CD8-positive, alpha-beta memory T cell (primary cell): ENCODE measurements around the gene B3GNT4. TPM values are rescaled to one million over a fixed set of nuclear protein-coding genes. Genes with fewer than 3 reads are reported as not detected.
A peak's percentile ranks its signal among the peaks of the same experiment; 100 is the strongest.

Experiments
- CTCF ChIA-PET: fragments of 350-600 bp; sonication (Branson Sonifier 250); formaldehyde crosslinking; loops from one replicate; lab custom pipeline; 2021; ENCODE audit warnings: antibody characterized with exemption; lab: Charles Lee
- POLR2A ChIA-PET: fragments of 350-600 bp; sonication (Branson Sonifier 250); formaldehyde crosslinking; loops from one replicate; lab custom pipeline; 2021; ENCODE audit warnings: antibody characterized with exemption; lab: Charles Lee
- DNase-seq, 5 donors: peaks; one replicate each; pipeline versions ENCODE4 v3.0.0 to v3.0.0-alpha.2; 2020 to 2022; ENCODE audit warnings: mixed read lengths in 1 of 5
- H3K27ac ChIP-seq: one replicate; pipeline ENCODE4 v1.7.0; 2013; ENCODE audit warnings: low read depth, mild to moderate bottlenecking, low read length, moderate library complexity
- H3K27me3 ChIP-seq: 2 replicates; pipeline ENCODE4 v1.7.0; 2013; ENCODE audit warnings: low read length, mild to moderate bottlenecking; ENCODE audit not compliant: insufficient read depth, poor library complexity, severe bottlenecking
- H3K36me3 ChIP-seq: 2 replicates; pipeline ENCODE4 v1.7.0; 2013; ENCODE audit warnings: mild to moderate bottlenecking, low read length, moderate library complexity; ENCODE audit not compliant: insufficient read depth
- H3K4me1 ChIP-seq: 2 replicates; pipeline ENCODE4 v1.7.0; 2013; ENCODE audit warnings: mild to moderate bottlenecking, low read length, moderate library complexity; ENCODE audit not compliant: insufficient read depth
- H3K4me3 ChIP-seq: 2 replicates; pipeline ENCODE4 v1.7.0; 2013; ENCODE audit warnings: mild to moderate bottlenecking, low read length
- H3K9me3 ChIP-seq: 2 replicates; pipeline ENCODE4 v1.7.0; 2013; ENCODE audit warnings: mild to moderate bottlenecking, low read length
- H3K27ac Mint-ChIP-seq, 8 donors: one replicate each; pipeline ENCODE4 v1.8.0; 2020 to 2021; ENCODE audit warnings: mixed read lengths in 8 of 8, mild to moderate bottlenecking in 6 of 8, inconsistent platforms in 3 of 8, moderate library complexity in 3 of 8
- H3K27me3 Mint-ChIP-seq, 2 donors: one replicate each; pipeline ENCODE4 v1.8.0; 2020 to 2021; ENCODE audit warnings: mixed read lengths in 2 of 2, mild to moderate bottlenecking in 1 of 2, moderate library complexity in 1 of 2
- H3K36me3 Mint-ChIP-seq, 3 donors: one replicate each; pipeline ENCODE4 v1.8.0; 2020 to 2021; ENCODE audit warnings: mixed read lengths in 3 of 3, inconsistent platforms in 1 of 3, mild to moderate bottlenecking in 1 of 3
- H3K4me1 Mint-ChIP-seq, 3 donors: one replicate each; pipeline ENCODE4 v1.8.0; 2020 to 2021; ENCODE audit warnings: mixed read lengths in 3 of 3, inconsistent platforms in 1 of 3, mild to moderate bottlenecking in 1 of 3
- H3K4me3 Mint-ChIP-seq, 7 donors: one replicate each; pipeline ENCODE4 v1.8.0; 2020 to 2021; ENCODE audit warnings: mixed read lengths in 7 of 7, mild to moderate bottlenecking in 6 of 7, moderate library complexity in 4 of 7, inconsistent platforms in 2 of 7
- H3K9me3 Mint-ChIP-seq, 5 donors: one replicate each; pipeline ENCODE4 v1.8.0; 2020 to 2022; ENCODE audit warnings: mixed read lengths in 5 of 5, mild to moderate bottlenecking in 3 of 5, moderate library complexity in 2 of 5, inconsistent platforms in 1 of 5
- polyA plus RNA-seq: library from polyadenylated mRNA; unstranded; fragments of 300-500 nt; fragmentation: Illumina TruSeq; gene quantifications from one replicate; pipeline ENCODE4 v1.2.3, GENCODE V29; 2021
- total RNA-seq, 2 experiments: library from RNA; stranded (reverse); gene quantifications; one replicate each; pipeline ENCODE4 v1.2.3, GENCODE V29; 2021

Gene B3GNT4
- total and polyA plus RNA-seq, 3 experiments from 2014 or later: 0.15 to 0.22 (median 0.18) TPM

GRCh38 chr12:122182887-122183587 lies 20.5 kb upstream of the B3GNT4 start, which contains the start of gene LRRC43:
TSS of gene LRRC43 (plus strand) at chr12:122183123. CDS start at chr12:122183145, 22 bp downstream.
- Mint-ChIP-seq H3K27ac (peak within 1 kb of the TSS in 5 of 8 donors; percentile 23 to 74 (median 52)), H3K4me1 (peaks cover 4 to 12% (median 6%) of the 10 kb centered on the region in 3 donors), H3K27me3 (peaks cover 3 to 8% of the 10 kb centered on the region in 2 donors), H3K36me3 (no peaks in the 10 kb centered on the region), H3K4me3 (peak within 1 kb of the TSS; percentile 68 to 84 (median 81)), H3K9me3 (no peaks in the 10 kb centered on the region)
- Histone ChIP-seq H3K27ac (no peak within 1 kb of the TSS), H3K4me1 (peaks cover 7% of the 10 kb centered on the region), H3K9me3 (no peaks in the 10 kb centered on the region), H3K27me3 (no peaks in the 10 kb centered on the region), H3K4me3 (peak within 1 kb of the TSS; percentile 45), H3K36me3 (no peaks in the 10 kb centered on the region)
- peak in 3 of 5 donors; percentile 13 to 31 (median 29) for DNase-seq
- ChIA-PET POLR2A (interaction anchor here (0.6 to 0.7 kb wide), 2 partner anchors 37 to 398 kb away, joined by 6 to 8 read pairs; no protein-coding TSS in a partner anchor), CTCF (interaction anchor here (0.7 to 1.4 kb wide), 2 partner anchors 8 to 46 kb away, joined by 3 to 5 read pairs; no protein-coding TSS in a partner anchor)

DNA sequence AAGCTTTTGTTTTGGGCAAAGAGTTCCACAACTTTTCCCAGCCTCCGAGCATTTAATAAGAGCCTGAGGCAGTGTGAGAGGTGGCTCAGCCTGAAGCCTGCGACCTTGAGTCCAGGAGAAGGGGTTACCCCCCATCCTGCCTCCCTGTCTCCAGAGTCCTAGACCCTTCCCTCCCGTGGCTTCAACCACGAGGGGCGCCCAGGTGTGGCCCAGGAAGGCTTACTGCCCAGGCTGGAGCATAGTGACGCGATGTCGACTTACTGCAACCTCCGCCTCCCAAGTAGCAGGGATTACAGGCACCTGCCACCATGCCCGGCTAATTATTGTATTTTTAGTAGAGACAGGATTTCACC lies 19.9 kb upstream of the B3GNT4 start:
- H3K4me3 Mint-ChIP-seq: peak overlapping the region in 4 of 7 donors; percentile 19 to 84 (median 44)
- peaks cover 4 to 12% (median 6%) of the 10 kb centered on the region in 3 donors for H3K4me1 Mint-ChIP-seq
- H3K27ac Mint-ChIP-seq: no peak overlapping the region
- no peaks in the 10 kb centered on the region for H3K9me3 Mint-ChIP-seq
- POLR2A ChIA-PET: no interaction called here
- Histone ChIP-seq H3K4me3 (no peak overlapping the region), H3K27me3 (no peaks in the 10 kb centered on the region), H3K27ac (no peak overlapping the region), H3K9me3 (no peaks in the 10 kb centered on the region), H3K36me3 (no peaks in the 10 kb centered on the region), H3K4me1 (peaks cover 7% of the 10 kb centered on the region)
- CTCF ChIA-PET: no interaction called here
- H3K36me3 Mint-ChIP-seq: no peaks in the 10 kb centered on the region
- peaks cover 3 to 8% of the 10 kb centered on the region in 2 donors for H3K27me3 Mint-ChIP-seq
- no peak for DNase-seq

DNA sequence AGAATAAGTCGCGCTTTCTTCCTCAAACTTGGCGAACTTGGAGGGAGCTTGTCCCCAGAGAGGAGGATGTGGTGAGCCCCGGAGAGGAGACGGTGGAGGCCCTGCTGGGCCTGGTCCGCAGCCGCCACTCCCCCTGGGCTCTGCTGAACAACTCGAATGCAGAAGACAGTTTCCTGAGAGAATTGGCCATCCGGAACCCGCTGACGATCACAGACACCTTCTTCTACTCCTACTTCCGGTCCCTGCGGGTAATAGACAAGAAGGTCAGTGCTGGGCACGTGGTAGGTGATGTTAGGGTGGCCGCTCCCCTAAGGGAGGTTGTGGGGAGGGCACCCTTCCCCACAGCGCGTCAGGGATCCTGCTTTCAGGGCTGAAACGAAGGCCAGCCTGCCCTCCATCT lies 19.0 kb upstream of the B3GNT4 start:
- no peaks in the 10 kb centered on the region for H3K36me3 ChIP-seq
- Mint-ChIP-seq H3K27ac (no peak overlapping the region), H3K9me3 (no peaks in the 10 kb centered on the region), H3K36me3 (no peaks in the 10 kb centered on the region), H3K4me1 (peaks cover 4 to 12% (median 6%) of the 10 kb centered on the region in 3 donors), H3K27me3 (peaks cover 3 to 8% of the 10 kb centered on the region in 2 donors), H3K4me3 (peak overlapping the region; percentile 41 to 75 (median 48))
- ChIA-PET CTCF (no interaction called here), POLR2A (no interaction called here)
- no peak overlapping the region for H3K4me3 ChIP-seq
- no peaks in the 10 kb centered on the region for H3K27me3 ChIP-seq
- DNase-seq: no peak
- peaks cover 7% of the 10 kb centered on the region for H3K4me1 ChIP-seq
- no peak overlapping the region for H3K27ac ChIP-seq
- no peaks in the 10 kb centered on the region for H3K9me3 ChIP-seq

DNA sequence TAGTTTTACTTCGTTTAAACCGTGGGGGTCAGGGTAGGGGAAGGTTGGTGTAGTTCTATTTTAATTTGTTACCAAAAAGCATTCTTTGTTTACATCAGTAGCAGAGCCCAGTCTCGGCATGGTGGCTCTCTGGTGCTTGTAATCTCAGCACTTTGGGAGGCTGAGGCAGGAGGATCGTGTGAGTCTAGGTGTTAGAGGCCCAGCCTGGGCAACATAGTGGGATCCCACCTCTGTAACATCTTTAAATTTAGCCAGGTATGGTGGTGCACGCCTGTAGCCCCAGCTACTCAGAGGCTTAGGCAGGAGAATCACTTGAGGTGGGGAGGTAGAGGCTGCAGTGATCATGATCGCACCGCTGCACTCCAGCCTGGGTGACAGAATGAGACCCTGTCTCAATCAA lies 18.4 kb upstream of the B3GNT4 start:
- H3K9me3 Mint-ChIP-seq: no peaks in the 10 kb centered on the region
- H3K27ac ChIP-seq: no peak overlapping the region
- H3K27me3 ChIP-seq: no peaks in the 10 kb centered on the region
- H3K4me1 Mint-ChIP-seq: peaks cover 4 to 12% (median 6%) of the 10 kb centered on the region in 3 donors
- peaks cover 3 to 8% of the 10 kb centered on the region in 2 donors for H3K27me3 Mint-ChIP-seq
- no peaks in the 10 kb centered on the region for H3K9me3 ChIP-seq
- H3K4me3 Mint-ChIP-seq: no peak overlapping the region
- CTCF ChIA-PET: no interaction called here
- H3K36me3 ChIP-seq: no peaks in the 10 kb centered on the region
- peak overlapping the region in 2 of 8 donors; percentile 29 to 35 for H3K27ac Mint-ChIP-seq
- POLR2A ChIA-PET: no interaction called here
- DNase-seq: no peak
- peaks cover 7% of the 10 kb centered on the region for H3K4me1 ChIP-seq
- H3K4me3 ChIP-seq: no peak overlapping the region
- H3K36me3 Mint-ChIP-seq: no peaks in the 10 kb centered on the region

- Mint-ChIP-seq H3K4me3 (no peak overlapping the region), H3K27me3 (peaks cover 3 to 8% of the 10 kb centered on the region in 2 donors), H3K36me3 (no peaks in the 10 kb centered on the region), H3K4me1 (peaks cover 4 to 12% (median 6%) of the 10 kb centered on the region in 3 donors), H3K9me3 (no peaks in the 10 kb centered on the region), H3K27ac (peak overlapping the region in 1 of 8 donors; percentile 35)
- DNase-seq: no peak
- Histone ChIP-seq H3K9me3 (no peaks in the 10 kb centered on the region), H3K27ac (no peak overlapping the region), H3K4me3 (no peak overlapping the region), H3K27me3 (no peaks in the 10 kb centered on the region), H3K4me1 (peaks cover 7% of the 10 kb centered on the region), H3K36me3 (no peaks in the 10 kb centered on the region)
- ChIA-PET POLR2A (no interaction called here), CTCF (interaction anchor here (1.2 kb wide), 1 partner anchor 81 kb away, joined by 3 read pairs; no protein-coding TSS in a partner anchor)
These were observed 17.9 kb upstream of the B3GNT4 start for GRCh38 chr12:122185494-122186082.

DNA sequence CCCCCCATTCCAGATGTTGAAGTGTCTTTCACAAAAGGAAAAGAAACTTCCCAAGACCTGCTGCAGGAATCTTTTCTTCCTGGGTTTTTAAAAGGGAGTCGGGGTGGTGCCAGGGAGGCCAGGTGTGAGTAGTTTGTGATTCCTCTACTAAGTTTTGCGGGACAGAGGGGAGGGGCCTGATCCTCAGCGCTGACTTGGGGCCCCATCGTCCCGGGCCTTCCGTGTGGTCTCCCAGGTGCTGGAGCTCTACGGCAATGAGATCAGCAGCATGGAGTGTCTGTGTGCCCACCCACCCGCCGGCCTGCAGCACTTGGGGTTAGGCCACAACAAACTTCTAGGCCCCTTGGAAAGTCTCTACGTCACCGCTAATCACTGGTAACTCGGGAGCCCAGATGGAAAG lies 16.0 kb upstream of the B3GNT4 start:
- Mint-ChIP-seq H3K27me3 (peaks cover 4 to 11% of the 10 kb centered on the region in 2 donors), H3K9me3 (no peaks in the 10 kb centered on the region), H3K36me3 (no peaks in the 10 kb centered on the region), H3K4me3 (no peak overlapping the region), H3K27ac (no peak overlapping the region), H3K4me1 (peaks cover 10 to 18% (median 10%) of the 10 kb centered on the region in 3 donors)
- no peak overlapping the region for H3K27ac ChIP-seq
- H3K27me3 ChIP-seq: no peaks in the 10 kb centered on the region
- H3K9me3 ChIP-seq: no peaks in the 10 kb centered on the region
- peaks cover 7% of the 10 kb centered on the region for H3K4me1 ChIP-seq
- no peak overlapping the region for H3K4me3 ChIP-seq
- no peak for DNase-seq
- CTCF ChIA-PET: interaction anchor here (1.2 kb wide), 1 partner anchor 64 kb away, joined by 3 read pairs; no protein-coding TSS in a partner anchor
- POLR2A ChIA-PET: interaction anchor here (0.5 kb wide), 1 partner anchor 28 kb away, joined by 3 read pairs; no protein-coding TSS in a partner anchor
- H3K36me3 ChIP-seq: no peaks in the 10 kb centered on the region

DNA sequence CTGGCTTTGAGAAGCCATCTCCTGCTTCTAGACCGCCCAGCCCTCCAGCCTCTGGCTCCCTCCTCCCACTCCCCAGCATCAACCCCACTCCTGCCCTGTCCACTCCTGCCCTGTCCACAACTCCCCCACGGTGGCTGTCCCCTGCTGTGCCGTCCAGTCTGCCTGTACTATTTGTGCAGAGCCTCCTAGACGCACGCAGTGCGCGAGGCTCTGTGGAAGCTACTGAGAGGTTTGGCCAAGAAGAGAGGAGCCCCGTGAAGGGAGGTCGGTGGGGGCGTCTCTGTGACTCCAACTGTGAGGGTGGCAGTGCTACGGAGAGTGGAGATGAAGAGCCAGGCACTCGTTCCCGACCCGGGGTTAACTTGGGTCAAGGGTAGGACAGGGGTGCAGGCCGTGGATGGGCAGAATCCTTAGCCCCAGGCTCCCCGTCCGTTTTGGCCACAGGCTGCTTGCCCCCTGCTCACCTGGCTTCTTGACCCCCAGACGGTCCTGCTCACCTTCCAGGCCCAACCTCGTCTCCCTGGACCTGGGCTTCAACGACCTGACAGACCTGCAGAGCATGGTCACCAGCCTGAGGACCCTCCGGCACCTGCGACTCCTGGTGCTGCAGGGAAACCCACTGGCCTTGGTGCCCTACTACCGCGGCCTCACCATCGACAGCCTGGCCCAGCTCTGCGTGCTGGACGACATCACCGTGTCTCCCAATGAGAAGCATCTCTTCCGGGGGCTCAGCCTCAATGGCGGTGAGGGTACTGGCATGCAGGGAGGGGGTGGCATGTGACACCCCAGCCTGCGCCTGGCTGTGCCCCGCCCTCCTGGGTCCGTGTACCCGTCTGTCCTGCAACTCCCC lies 13.7 kb upstream of the B3GNT4 start:
- Mint-ChIP-seq H3K4me3 (no peak overlapping the region), H3K27ac (no peak overlapping the region), H3K36me3 (no peaks in the 10 kb centered on the region), H3K27me3 (peaks cover 3 to 6% of the 10 kb centered on the region in 2 donors), H3K4me1 (peaks cover 3 to 6% (median 6%) of the 10 kb centered on the region in 3 donors), H3K9me3 (no peaks in the 10 kb centered on the region)
- H3K4me3 ChIP-seq: no peak overlapping the region
- H3K27ac ChIP-seq: no peak overlapping the region
- H3K9me3 ChIP-seq: no peaks in the 10 kb centered on the region
- no peak for DNase-seq
- POLR2A ChIA-PET: interaction anchor here (0.7 kb wide), 1 partner anchor 10 kb away, joined by 4 read pairs; no protein-coding TSS in a partner anchor
- H3K36me3 ChIP-seq: no peaks in the 10 kb centered on the region
- CTCF ChIA-PET: interaction anchor here (1.0 to 1.4 kb wide), 6 partner anchors 12 to 135 kb away, joined by 3 to 6 read pairs (median 4); partner anchors contain the start of gene B3GNT4
- no peaks in the 10 kb centered on the region for H3K4me1 ChIP-seq
- H3K27me3 ChIP-seq: no peaks in the 10 kb centered on the region
